Measurements from ENCODE around the gene UNC79. TPM values are rescaled to one million over a fixed set of nuclear protein-coding genes. Genes with fewer than 3 reads are reported as not detected.

Gene UNC79
- total RNA-seq, 2 donors from 2014 or later: 6.0 to 14.4 TPM

GRCh38 chr14:93579178-93579577 lies 148.4 kb downstream of the UNC79 start:
- no peak for DNase-seq
- WGBS, 2 experiments (ENCODE audit: insufficient coverage in 1 of 2, insufficient read length in 1 of 2): 89 to 97% methylated on average over 1 to 2 of the region's 3 CpGs
- Histone ChIP-seq H3K27ac (ENCODE audit: low read depth, low read length) (no peak overlapping the region), H3K4me1 (ENCODE audit: control insufficient read depth, insufficient read depth, low read length) (no peaks in the 10 kb centered on the region), H3K36me3 (ENCODE audit: control insufficient read depth, insufficient read depth, low read length) (no peaks in the 10 kb centered on the region), H3K27me3 (ENCODE audit: control insufficient read depth, insufficient read depth, low read length, poor library complexity, severe bottlenecking) (no peaks in the 10 kb centered on the region), H3K9ac (ENCODE audit: extremely low read depth, low read length, poor library complexity, severe bottlenecking) (no peak overlapping the region), H3K9me3 (ENCODE audit: control insufficient read depth, low read length) (no peaks in the 10 kb centered on the region), H3K4me3 (ENCODE audit: low read length) (no peak overlapping the region)
- H3K36me3 Mint-ChIP-seq (ENCODE audit: low read depth): no peaks in the 10 kb centered on the region
- no peaks in the 10 kb centered on the region for H3K9me3 Mint-ChIP-seq
- H3K4me3 Mint-ChIP-seq: no peak overlapping the region
- H3K4me1 Mint-ChIP-seq: no peaks in the 10 kb centered on the region
- H3K27me3 Mint-ChIP-seq (ENCODE audit: insufficient read depth): no peaks in the 10 kb centered on the region
- H3K27ac Mint-ChIP-seq: no peak overlapping the region
- TF ChIP-seq CTCF (conservative IDR thresholded peaks at IDR 0.05): no peak

GRCh38 chr14:93582516-93582915 lies 151.8 kb downstream of the UNC79 start:
- Mint-ChIP-seq H3K4me3 (no peak overlapping the region), H3K9me3 (no peaks in the 10 kb centered on the region), H3K36me3 (ENCODE audit: low read depth) (no peaks in the 10 kb centered on the region), H3K27me3 (ENCODE audit: insufficient read depth) (no peaks in the 10 kb centered on the region), H3K27ac (no peak overlapping the region), H3K4me1 (no peaks in the 10 kb centered on the region)
- no peak overlapping the region for H3K9ac ChIP-seq (ENCODE audit: extremely low read depth, low read length, poor library complexity, severe bottlenecking)
- no peak overlapping the region for H3K4me3 ChIP-seq (ENCODE audit: low read length)
- no peaks in the 10 kb centered on the region for H3K27me3 ChIP-seq (ENCODE audit: control insufficient read depth, insufficient read depth, low read length, poor library complexity, severe bottlenecking)
- 89 to 92% methylated on average over 7 to 10 of the region's 10 CpGs for WGBS, 2 experiments (ENCODE audit: insufficient coverage in 1 of 2, insufficient read length in 1 of 2)
- no peaks in the 10 kb centered on the region for H3K9me3 ChIP-seq (ENCODE audit: control insufficient read depth, low read length)
- no peaks in the 10 kb centered on the region for H3K4me1 ChIP-seq (ENCODE audit: control insufficient read depth, insufficient read depth, low read length)
- H3K36me3 ChIP-seq (ENCODE audit: control insufficient read depth, insufficient read depth, low read length): no peaks in the 10 kb centered on the region
- no peak overlapping the region for H3K27ac ChIP-seq (ENCODE audit: low read depth, low read length)
- no peak for TF ChIP-seq CTCF (conservative IDR thresholded peaks at IDR 0.05)
- DNase-seq: no peak

- no peak overlapping the region for H3K9ac ChIP-seq (ENCODE audit: extremely low read depth, low read length, poor library complexity, severe bottlenecking)
- Mint-ChIP-seq H3K4me1 (no peaks in the 10 kb centered on the region), H3K9me3 (no peaks in the 10 kb centered on the region), H3K27ac (no peak overlapping the region), H3K27me3 (ENCODE audit: insufficient read depth) (no peaks in the 10 kb centered on the region), H3K4me3 (no peak overlapping the region), H3K36me3 (ENCODE audit: low read depth) (no peaks in the 10 kb centered on the region)
- H3K27me3 ChIP-seq (ENCODE audit: control insufficient read depth, insufficient read depth, low read length, poor library complexity, severe bottlenecking): no peaks in the 10 kb centered on the region
- no peaks in the 10 kb centered on the region for H3K36me3 ChIP-seq (ENCODE audit: control insufficient read depth, insufficient read depth, low read length)
- no peak for DNase-seq
- H3K9me3 ChIP-seq (ENCODE audit: control insufficient read depth, low read length): no peaks in the 10 kb centered on the region
- H3K27ac ChIP-seq (ENCODE audit: low read depth, low read length): no peak overlapping the region
- WGBS, 2 experiments (ENCODE audit: insufficient coverage in 1 of 2, insufficient read length in 1 of 2): 90 to 92% methylated on average over 1 of the region's 3 CpGs
- no peaks in the 10 kb centered on the region for H3K4me1 ChIP-seq (ENCODE audit: control insufficient read depth, insufficient read depth, low read length)
- no peak overlapping the region for H3K4me3 ChIP-seq (ENCODE audit: low read length)
- TF ChIP-seq CTCF (conservative IDR thresholded peaks at IDR 0.05): no peak
Observed at GRCh38 chr14:93587330-93587729, 156.6 kb downstream of the UNC79 start.
